BE2C (cell line): ENCODE data around the gene TMEM52B.

Experiments
- DNase-seq: peaks from one replicate; pipeline ENCODE4 v3.0.0-alpha.2; 2020
- H3K27me3 ChIP-seq: fragments of 250-450 bp; sonication (Bioruptor Pico); 2 replicates; pipeline ENCODE4 v1.5.1; 2020; ENCODE audit warnings: mild to moderate bottlenecking
- H3K36me3 ChIP-seq: fragments of 250-450 bp; sonication (Bioruptor Pico); 2 replicates; pipeline ENCODE4 v1.5.1; 2020; ENCODE audit warnings: mild to moderate bottlenecking
- H3K4me1 ChIP-seq: fragments of 250-450 bp; sonication (Bioruptor Pico); 2 replicates; pipeline ENCODE4 v1.5.1; 2020
- H3K4me3 ChIP-seq: 2 replicates; pipeline ENCODE4 v1.5.1; 2011; ENCODE audit warnings: low read depth, low read length
- H3K9me3 ChIP-seq: fragments of 250-450 bp; sonication (Bioruptor Pico); 2 replicates; pipeline ENCODE4 v1.5.1; 2020
- TF ChIP-seq, protein P1 (sequence below): IDR thresholded peaks from 2 replicates; pipeline ENCODE4 v1.5.1; 2012; ENCODE audit warnings: mild to moderate bottlenecking, low read depth, low read length

Gene TMEM52B

DNA sequence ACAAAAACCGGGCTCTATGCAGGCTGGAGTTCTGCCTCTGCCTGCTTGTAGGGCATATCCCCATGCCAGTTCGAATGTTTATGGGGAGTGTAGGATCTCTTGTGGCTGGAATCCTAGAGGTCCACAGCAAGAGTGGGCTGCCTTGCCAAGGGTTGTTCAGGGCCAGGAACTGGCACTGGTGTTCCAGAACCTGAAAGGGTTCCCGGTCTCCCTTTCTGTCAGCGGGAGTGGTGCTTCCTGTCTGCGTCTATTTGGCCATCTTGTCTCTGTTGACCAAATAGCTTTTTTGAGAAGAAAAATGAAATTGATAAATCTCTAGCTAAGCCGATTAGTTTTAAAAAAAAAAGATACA lies 24.7 kb upstream of the TMEM52B start:
- H3K36me3 ChIP-seq, result no peaks in the 10 kb centered on the region
- no peak overlapping the region; the same call in 1 of the 2 replicates for H3K4me3 ChIP-seq
- TF ChIP-seq, protein P1, sequence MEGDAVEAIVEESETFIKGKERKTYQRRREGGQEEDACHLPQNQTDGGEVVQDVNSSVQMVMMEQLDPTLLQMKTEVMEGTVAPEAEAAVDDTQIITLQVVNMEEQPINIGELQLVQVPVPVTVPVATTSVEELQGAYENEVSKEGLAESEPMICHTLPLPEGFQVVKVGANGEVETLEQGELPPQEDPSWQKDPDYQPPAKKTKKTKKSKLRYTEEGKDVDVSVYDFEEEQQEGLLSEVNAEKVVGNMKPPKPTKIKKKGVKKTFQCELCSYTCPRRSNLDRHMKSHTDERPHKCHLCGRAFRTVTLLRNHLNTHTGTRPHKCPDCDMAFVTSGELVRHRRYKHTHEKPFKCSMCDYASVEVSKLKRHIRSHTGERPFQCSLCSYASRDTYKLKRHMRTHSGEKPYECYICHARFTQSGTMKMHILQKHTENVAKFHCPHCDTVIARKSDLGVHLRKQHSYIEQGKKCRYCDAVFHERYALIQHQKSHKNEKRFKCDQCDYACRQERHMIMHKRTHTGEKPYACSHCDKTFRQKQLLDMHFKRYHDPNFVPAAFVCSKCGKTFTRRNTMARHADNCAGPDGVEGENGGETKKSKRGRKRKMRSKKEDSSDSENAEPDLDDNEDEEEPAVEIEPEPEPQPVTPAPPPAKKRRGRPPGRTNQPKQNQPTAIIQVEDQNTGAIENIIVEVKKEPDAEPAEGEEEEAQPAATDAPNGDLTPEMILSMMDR, result no peak
- H3K9me3 ChIP-seq, result no peaks in the 10 kb centered on the region
- DNase-seq, result no peak
- peaks cover 11% of the 10 kb centered on the region for H3K27me3 ChIP-seq
- H3K4me1 ChIP-seq, result no peaks in the 10 kb centered on the region

DNA sequence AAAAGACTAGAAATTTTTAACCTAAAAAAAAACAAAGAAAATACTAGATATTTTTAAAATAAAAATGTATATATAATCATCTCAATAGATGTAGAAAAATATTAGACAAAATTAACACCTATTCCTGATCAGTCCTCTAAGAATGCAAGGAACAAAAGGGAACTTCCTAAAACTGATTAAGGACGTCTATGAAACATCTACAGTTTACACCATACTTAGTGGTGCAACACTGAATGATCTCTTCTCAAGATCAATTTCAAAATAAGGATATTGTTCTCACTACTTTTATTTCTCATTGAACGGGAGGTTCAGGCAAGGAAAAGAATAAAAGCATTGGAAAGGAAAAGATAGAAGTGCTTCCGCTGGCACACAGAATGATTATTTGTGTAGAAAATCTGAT lies 22.9 kb upstream of the TMEM52B start:
- Histone ChIP-seq H3K36me3 (no peaks in the 10 kb centered on the region), H3K4me3 (no peak overlapping the region), H3K27me3 (peaks cover 16% of the 10 kb centered on the region), H3K4me1 (no peaks in the 10 kb centered on the region), H3K9me3 (no peaks in the 10 kb centered on the region)
- no peak for DNase-seq
- TF ChIP-seq, protein P1, result no peak

DNA sequence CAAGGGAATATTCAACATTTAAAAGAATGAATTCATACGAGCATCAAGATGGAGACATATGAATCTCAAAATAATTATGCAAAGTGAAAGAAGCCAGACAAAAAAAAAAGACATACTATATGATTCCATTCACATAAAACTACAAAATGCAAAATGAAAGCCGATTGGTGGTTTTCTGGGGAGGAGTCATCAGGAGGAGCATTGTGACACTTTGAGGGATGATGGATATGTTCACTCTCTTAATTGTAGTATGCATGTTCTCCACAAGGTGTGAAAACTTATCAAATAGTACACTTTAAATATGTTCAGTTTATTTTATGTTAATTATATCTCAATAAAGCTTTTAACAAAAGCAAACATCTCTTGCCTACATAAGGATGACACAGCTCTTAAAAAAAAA lies 20.4 kb upstream of the TMEM52B start:
- no peaks in the 10 kb centered on the region for H3K9me3 ChIP-seq

DNA sequence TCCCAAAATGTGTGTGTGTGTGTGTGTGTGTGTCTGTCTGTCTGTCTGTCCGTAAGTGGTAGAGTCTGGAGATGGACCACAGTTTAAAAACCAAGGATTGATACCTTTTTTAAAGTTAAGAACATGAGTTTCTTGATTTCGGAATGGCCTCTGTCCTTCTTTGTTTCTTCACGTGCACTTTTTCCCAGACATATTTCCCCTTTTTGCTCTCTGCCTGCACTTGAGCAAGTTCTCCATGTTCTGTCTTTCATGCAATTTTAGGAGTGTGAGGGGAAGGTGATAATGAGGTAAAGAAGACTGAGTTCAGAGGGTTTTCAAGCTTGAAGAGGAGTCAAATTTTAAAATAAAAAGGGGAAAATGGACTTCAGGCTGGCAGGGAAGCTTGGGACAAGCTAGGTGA lies 19.6 kb upstream of the TMEM52B start:
- TF ChIP-seq, protein P1, result no peak
- no peak for DNase-seq
- Histone ChIP-seq H3K4me1 (no peaks in the 10 kb centered on the region), H3K36me3 (no peaks in the 10 kb centered on the region), H3K27me3 (peaks cover 13% of the 10 kb centered on the region), H3K9me3 (no peaks in the 10 kb centered on the region), H3K4me3 (no peak overlapping the region)

More for the DNA sequence above, 20.4 kb upstream of the TMEM52B start:
- DNase-seq, result no peak
- Histone ChIP-seq H3K27me3 (peaks cover 15% of the 10 kb centered on the region), H3K4me1 (no peaks in the 10 kb centered on the region), H3K4me3 (no peak overlapping the region), H3K36me3 (no peaks in the 10 kb centered on the region)
- TF ChIP-seq, protein P1, result no peak

DNA sequence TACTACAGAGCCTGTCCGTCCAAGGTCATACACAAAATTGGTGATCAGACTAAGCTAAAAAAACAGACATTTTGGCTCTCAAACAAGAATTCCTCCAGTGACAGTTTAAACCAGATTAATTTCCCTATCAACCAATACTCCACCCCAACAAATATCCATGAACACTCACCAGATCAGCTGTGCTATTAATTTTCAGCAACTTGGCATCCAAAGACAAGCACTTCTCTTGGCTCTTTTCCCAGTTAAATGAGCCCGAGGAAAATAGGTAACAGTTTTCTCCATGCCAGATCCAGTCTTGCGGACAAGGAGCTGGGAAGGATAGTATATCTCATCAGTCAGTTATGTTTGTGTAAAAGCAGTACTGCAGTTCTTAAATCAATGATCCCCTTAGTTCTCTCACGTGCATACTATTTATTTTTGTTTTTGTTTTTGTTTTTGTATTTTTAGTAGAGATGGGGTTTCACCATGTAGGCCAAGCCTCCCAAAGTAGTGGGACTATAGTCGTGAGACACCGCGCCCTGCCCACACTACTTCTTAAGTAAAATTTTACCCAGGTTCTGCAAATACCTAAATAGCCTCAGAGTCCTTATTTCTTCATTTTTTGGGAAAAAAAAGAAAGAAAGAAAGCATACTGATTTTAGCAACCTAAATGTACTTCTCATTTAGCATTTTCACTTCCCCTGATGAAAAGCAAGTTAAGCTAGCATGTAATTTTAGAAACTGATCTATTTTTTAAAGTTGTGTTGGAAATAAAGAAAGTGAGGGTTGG lies 18.0 kb upstream of the TMEM52B start:
- Histone ChIP-seq H3K4me3 (no peak overlapping the region), H3K36me3 (no peaks in the 10 kb centered on the region), H3K27me3 (peaks cover 11% of the 10 kb centered on the region; the same call in 1 of the 2 replicates), H3K4me1 (no peaks in the 10 kb centered on the region), H3K9me3 (no peaks in the 10 kb centered on the region)
- no peak for DNase-seq
- TF ChIP-seq, protein P1, result no peak

DNA sequence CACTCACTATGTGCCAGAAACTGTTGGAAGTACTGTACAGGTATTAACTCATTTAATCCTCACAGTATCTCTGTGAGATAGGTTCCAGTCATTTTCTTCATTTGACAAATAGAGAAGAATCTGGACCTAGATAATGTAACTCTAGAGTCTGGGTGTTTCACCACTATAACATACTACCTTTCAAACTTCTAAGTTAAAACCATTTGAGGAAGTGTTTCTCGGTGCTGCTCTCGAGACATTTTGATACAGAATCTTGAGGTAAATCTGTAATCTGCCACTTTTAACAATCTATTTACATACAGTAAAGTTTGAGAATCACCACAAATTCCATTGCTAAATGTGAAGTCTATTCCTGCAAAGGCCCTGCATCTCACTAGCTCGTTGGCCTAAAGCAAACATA lies 15.7 kb upstream of the TMEM52B start:
- H3K4me3 ChIP-seq, result no peak overlapping the region
- H3K27me3 ChIP-seq, result peaks cover 16% of the 10 kb centered on the region
- no peaks in the 10 kb centered on the region for H3K9me3 ChIP-seq
- TF ChIP-seq, protein P1, result no peak
- H3K4me1 ChIP-seq, result no peaks in the 10 kb centered on the region
- H3K36me3 ChIP-seq, result no peaks in the 10 kb centered on the region
- no peak for DNase-seq
